Inferior parietal cortex (tissue), 1 donor: ENCODE results near the gene CHD1.

Source experiments
- DNase-seq: peaks from one replicate; pipeline ENCODE4 v3.0.0-alpha.2; 2016; ENCODE audit errors: extremely low spot score

Gene CHD1

DNA sequence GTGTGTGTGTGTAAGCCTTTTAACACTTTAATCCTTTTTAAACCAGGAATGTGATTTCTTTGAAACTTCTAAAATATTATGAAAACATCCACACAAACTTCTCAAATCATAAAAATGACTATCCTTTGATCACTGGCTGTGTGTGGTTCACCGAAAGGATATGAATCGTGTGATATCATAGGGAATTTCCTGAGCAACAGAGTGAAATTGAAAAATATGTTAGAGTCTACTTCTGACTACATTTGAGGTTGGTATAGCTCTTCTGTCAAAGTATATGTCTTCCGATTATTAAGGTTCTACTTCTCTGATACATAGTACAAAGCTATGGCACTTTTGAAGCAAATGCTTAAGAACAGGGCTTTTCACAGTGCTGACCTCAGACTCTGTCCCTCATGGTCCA, 115.1 kb downstream of the CHD1 start:
- DNase-seq, result no peak

DNA sequence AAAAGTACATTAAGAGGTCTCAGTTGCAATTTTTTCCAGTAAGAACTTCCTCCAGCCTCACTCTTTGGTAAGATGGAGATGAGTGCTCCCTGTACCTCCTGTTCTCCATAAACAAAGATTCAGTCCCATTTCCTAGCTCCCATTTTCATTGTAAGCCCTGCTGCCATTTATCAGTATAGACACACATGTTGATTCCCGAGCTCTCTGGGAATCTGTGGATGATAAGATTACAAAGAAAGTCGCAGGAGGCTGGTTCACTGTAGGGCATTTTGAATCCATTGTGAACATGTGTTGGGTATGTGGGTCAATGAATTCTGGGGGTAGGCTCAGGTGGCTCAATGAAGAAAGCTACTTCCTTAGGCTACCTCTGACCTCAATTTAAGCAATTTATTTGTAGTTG, 118.6 kb downstream of the CHD1 start:
- no peak for DNase-seq

DNA sequence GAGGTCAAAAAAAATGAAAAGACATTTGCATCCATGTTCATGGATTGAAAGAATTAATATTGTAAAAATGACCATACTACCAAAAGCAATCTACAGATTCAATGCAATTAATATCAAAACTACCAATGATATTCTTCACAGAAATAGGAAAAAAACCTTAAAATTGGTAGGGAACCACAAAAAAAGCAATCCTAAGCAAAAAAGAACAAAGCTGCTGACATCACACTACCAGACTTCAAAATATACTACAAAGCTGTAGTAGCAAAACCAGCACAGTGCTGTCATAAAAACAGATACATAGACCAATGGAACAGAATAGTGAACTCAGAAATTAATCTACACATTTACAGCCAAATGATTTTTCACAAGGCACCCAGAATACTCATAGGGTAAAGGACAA, 121.0 kb downstream of the CHD1 start:
- DNase-seq, result no peak

DNA sequence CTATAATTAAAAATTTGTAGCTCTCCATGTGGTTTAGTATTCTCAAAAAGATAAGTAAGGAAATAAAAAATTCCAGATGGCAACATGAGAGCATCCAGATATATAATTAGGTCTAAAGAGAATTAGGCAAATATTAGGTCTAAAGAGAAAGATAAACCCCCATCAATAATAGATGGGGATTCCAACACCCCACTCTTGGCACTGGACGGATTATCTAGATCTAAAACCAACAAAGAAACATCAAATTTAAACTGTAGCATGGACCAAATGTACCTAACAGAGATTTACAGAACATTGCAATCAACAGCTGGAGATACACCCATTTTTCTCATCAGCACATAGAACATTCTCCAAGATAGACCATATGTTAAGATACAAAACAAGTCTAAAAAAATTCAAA, 123.7 kb downstream of the CHD1 start:
- DNase-seq, result no peak

DNA sequence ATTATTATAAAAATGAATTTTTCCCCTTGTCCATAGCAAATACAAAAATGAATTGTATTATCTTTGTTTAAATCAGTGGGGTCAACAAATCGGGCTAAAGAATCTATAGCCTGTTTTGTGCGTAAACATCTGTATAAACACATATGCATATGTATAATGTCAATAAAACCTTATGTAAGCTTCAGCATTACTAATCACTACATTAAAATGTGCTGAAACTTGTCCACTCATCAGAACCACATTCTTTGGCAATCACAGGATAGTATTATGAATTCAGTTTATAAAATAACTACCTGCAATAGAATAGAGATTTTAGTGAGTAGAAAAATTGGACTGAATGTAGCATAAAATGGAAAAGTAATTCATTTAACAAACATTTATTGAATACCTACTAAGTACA, 124.7 kb downstream of the CHD1 start:
- no peak for DNase-seq
